Right cardiac atrium (tissue), 5 donors: ENCODE measurements around the gene IFT81. TPM values are rescaled to one million over a fixed set of nuclear protein-coding genes. Genes with fewer than 3 reads are reported as not detected.

Experiments
- ATAC-seq, 2 donors: fragments of 200-7000 bp; cut with Tn5 transposase; one replicate each; pipeline versions ENCODE4 v1.8.0 to v1.9.1; 2020; ENCODE audit warnings: moderate library complexity in 2 of 2, mild to moderate bottlenecking in 1 of 2
- DNase-seq, 3 donors: peaks; one replicate each; pipeline ENCODE4 v3.0.0-alpha.2; 2020
- H3K27ac ChIP-seq: one replicate; pipeline ENCODE4 v1.5.1; 2013; ENCODE audit warnings: mild to moderate bottlenecking, low read length, control low read depth, moderate library complexity
- H3K27me3 ChIP-seq: one replicate; pipeline ENCODE4 v1.6.1; 2013; ENCODE audit not compliant: control insufficient read depth, insufficient read depth
- H3K4me1 ChIP-seq: one replicate; pipeline ENCODE4 v1.6.1; 2013; ENCODE audit warnings: low read length; ENCODE audit not compliant: control insufficient read depth, insufficient read depth
- H3K4me3 ChIP-seq: one replicate; pipeline ENCODE4 v1.5.1; 2013; ENCODE audit warnings: low read length, control low read depth
- H3K9me3 ChIP-seq: one replicate; pipeline ENCODE4 v1.6.1; 2013; ENCODE audit warnings: low read length; ENCODE audit not compliant: control insufficient read depth
- WGBS: extraction: QIAGEN DNeasy Blood & Tissue Kit; methylation state at CpG from one replicate; pipeline ENCODE4 v1.1.7; 2013; 5-methylcytosine and 5-hydroxymethylcytosine counted together
- intact Hi-C, 4 donors: fragments of 100-400 bp; cut with DNase I; formaldehyde crosslinking; loops; one replicate each; pipeline versions ENCODE4 v1.11.0 to v1.14.0; 2022 to 2023
- polyA plus RNA-seq: library from polyadenylated mRNA; stranded (reverse); fragments of 200-250 nt; gene quantifications from one replicate; pipeline ENCODE4 v1.2.3, GENCODE V29; 2013
- total RNA-seq, 4 donors: library from RNA; stranded (reverse); fragmentation: NEBNext Ultra II Directional; extraction: Animal tissue kit (Norgen Biotek cat#: 25700); gene quantifications; one replicate each; pipeline ENCODE4 v1.2.1, GENCODE V29; 2021
- donor health status: healthy with polysubstance abuse.
- donor health status: DM: no; HTN: yes; CAD: no.
- donor health status: DM: no; HTN: no; CAD: no.
- donor health status: DM: no; HTN: yes; CAD: no; lungs with severe emphysema.
- donor health status: DM: yes; HTN: yes; CAD: no.

The IFT81 gene
- total and polyA plus RNA-seq, 5 donors: 7.6 to 14.9 (median 11.2) TPM

- H3K4me3 ChIP-seq: no peak overlapping the region
- DNase-seq: no peak
- WGBS: 5% methylated on average over 32 of the region's 32 CpGs
These were observed 263 bp upstream of the IFT81 start for GRCh38 chr12:110123919-110124268.

GRCh38 chr12:110126557-110126956 lies 2.4 kb downstream of the IFT81 start:
- Histone ChIP-seq H3K27ac (no peak overlapping the region), H3K4me3 (no peak overlapping the region), H3K4me1 (peaks cover 2% of the 10 kb centered on the region), H3K9me3 (no peaks in the 10 kb centered on the region), H3K27me3 (no peaks in the 10 kb centered on the region)
- 82% methylated on average over 3 of the region's 3 CpGs for WGBS
- intact Hi-C loops: loop anchor here in 1 of 4 donors (10.0 kb wide), 1 partner anchor 58 kb away; no protein-coding TSS in a partner anchor
- no peak for DNase-seq
- ATAC-seq: no peak

More at GRCh38 chr12:110123919-110124268, 263 bp upstream of the IFT81 start:
- H3K4me1 ChIP-seq: peaks cover 2% of the 10 kb centered on the region
- no peak overlapping the region for H3K27ac ChIP-seq
- ATAC-seq: no peak
- no peaks in the 10 kb centered on the region for H3K9me3 ChIP-seq
- no peaks in the 10 kb centered on the region for H3K27me3 ChIP-seq
- intact Hi-C loops: loop anchor here in 1 of 4 donors (10.0 kb wide), 1 partner anchor 61 kb away; no protein-coding TSS in a partner anchor

GRCh38 chr12:110134691-110135411 lies 10.7 kb downstream of the IFT81 start:
- no peak for ATAC-seq
- Histone ChIP-seq H3K4me1 (no peaks in the 10 kb centered on the region), H3K9me3 (no peaks in the 10 kb centered on the region), H3K27ac (no peak overlapping the region), H3K4me3 (no peak overlapping the region), H3K27me3 (no peaks in the 10 kb centered on the region)
- 46% methylated on average over 2 of the region's 2 CpGs for WGBS
- intact Hi-C loops: no loop called here
- no peak for DNase-seq

- 81% methylated on average over 2 of the region's 2 CpGs for WGBS
These were observed 11.6 kb downstream of the IFT81 start for GRCh38 chr12:110135806-110136205.

GRCh38 chr12:110137786-110138185 lies 13.6 kb downstream of the IFT81 start:
- no peaks in the 10 kb centered on the region for H3K9me3 ChIP-seq
- H3K4me3 ChIP-seq: no peak overlapping the region
- DNase-seq (no peak), ATAC-seq (no peak)
- H3K27me3 ChIP-seq: no peaks in the 10 kb centered on the region
- WGBS: 93% methylated on average over 3 of the region's 3 CpGs
- H3K4me1 ChIP-seq: no peaks in the 10 kb centered on the region
- H3K27ac ChIP-seq: no peak overlapping the region
- intact Hi-C loops: no loop called here

More at GRCh38 chr12:110135806-110136205, 11.6 kb downstream of the IFT81 start:
- no peaks in the 10 kb centered on the region for H3K9me3 ChIP-seq
- intact Hi-C loops: no loop called here
- no peak overlapping the region for H3K4me3 ChIP-seq
- no peak for DNase-seq
- no peak for ATAC-seq
- H3K27me3 ChIP-seq: no peaks in the 10 kb centered on the region
- H3K27ac ChIP-seq: no peak overlapping the region
- H3K4me1 ChIP-seq: no peaks in the 10 kb centered on the region

- WGBS: 49% methylated on average over 6 of the region's 6 CpGs
- ATAC-seq (peak; percentile 71 to 77), DNase-seq (peak; percentile 65 to 79 (median 68))
- H3K27ac ChIP-seq: peak overlapping the region; percentile 7
- intact Hi-C loops: no loop called here
- H3K4me1 ChIP-seq: no peaks in the 10 kb centered on the region
- H3K9me3 ChIP-seq: no peaks in the 10 kb centered on the region
- H3K27me3 ChIP-seq: no peaks in the 10 kb centered on the region
- no peak overlapping the region for H3K4me3 ChIP-seq
These were observed 17.2 kb downstream of the IFT81 start for GRCh38 chr12:110141389-110141788.

GRCh38 chr12:110146986-110147385 lies 22.8 kb downstream of the IFT81 start:
- ATAC-seq (no peak), DNase-seq (no peak)
- intact Hi-C loops: no loop called here
- Histone ChIP-seq H3K4me3 (no peak overlapping the region), H3K27ac (no peak overlapping the region), H3K27me3 (no peaks in the 10 kb centered on the region), H3K4me1 (no peaks in the 10 kb centered on the region), H3K9me3 (no peaks in the 10 kb centered on the region)
- WGBS: 95% methylated on average over 2 of the region's 2 CpGs

- Histone ChIP-seq H3K4me1 (no peaks in the 10 kb centered on the region), H3K27ac (no peak overlapping the region), H3K4me3 (no peak overlapping the region), H3K9me3 (no peaks in the 10 kb centered on the region), H3K27me3 (no peaks in the 10 kb centered on the region)
- no peak for ATAC-seq
- no peak for DNase-seq
- intact Hi-C loops: no loop called here
- 89% methylated on average over 10 of the region's 10 CpGs for WGBS
These were observed 25.0 kb downstream of the IFT81 start for GRCh38 chr12:110149086-110149660.

- DNase-seq (no peak), ATAC-seq (no peak)
- no peak overlapping the region for H3K27ac ChIP-seq
- WGBS: 99% methylated on average over 2 of the region's 2 CpGs
- no peak overlapping the region for H3K4me3 ChIP-seq
- no peaks in the 10 kb centered on the region for H3K27me3 ChIP-seq
- no peaks in the 10 kb centered on the region for H3K9me3 ChIP-seq
- no peaks in the 10 kb centered on the region for H3K4me1 ChIP-seq
- intact Hi-C loops: no loop called here
These were observed 32.6 kb downstream of the IFT81 start for GRCh38 chr12:110156766-110157165.

GRCh38 chr12:110157539-110157938 lies 33.4 kb downstream of the IFT81 start:
- DNase-seq (no peak), ATAC-seq (no peak)
- Histone ChIP-seq H3K9me3 (no peaks in the 10 kb centered on the region), H3K4me3 (no peak overlapping the region), H3K4me1 (no peaks in the 10 kb centered on the region), H3K27me3 (no peaks in the 10 kb centered on the region), H3K27ac (no peak overlapping the region)
- intact Hi-C loops: no loop called here

GRCh38 chr12:110159671-110160245 lies 35.6 kb downstream of the IFT81 start:
- H3K4me1 ChIP-seq: no peaks in the 10 kb centered on the region
- ATAC-seq (no peak), DNase-seq (no peak)
- H3K27me3 ChIP-seq: no peaks in the 10 kb centered on the region
- no peaks in the 10 kb centered on the region for H3K9me3 ChIP-seq
- H3K4me3 ChIP-seq: no peak overlapping the region
- intact Hi-C loops: no loop called here
- WGBS: 95% methylated on average over 4 of the region's 4 CpGs
- H3K27ac ChIP-seq: no peak overlapping the region
